Activated CD4-positive, alpha-beta T cell treated with anti-CD3 and anti-CD28 coated beads, Interleukin-2, amount 50 U/mL, for 16 hours (primary cell): Measurements from ENCODE around the gene SCAF8.
"Not testable (repeated sequence)": the region's sequence is repeated elsewhere in the genome, so short reads cannot be mapped to it uniquely, and the experiment has no call there.

Experiments used
- DNase-seq: peaks from one replicate; pipeline ENCODE4 v3.0.0-alpha.2; 2020

The SCAF8 gene

DNA sequence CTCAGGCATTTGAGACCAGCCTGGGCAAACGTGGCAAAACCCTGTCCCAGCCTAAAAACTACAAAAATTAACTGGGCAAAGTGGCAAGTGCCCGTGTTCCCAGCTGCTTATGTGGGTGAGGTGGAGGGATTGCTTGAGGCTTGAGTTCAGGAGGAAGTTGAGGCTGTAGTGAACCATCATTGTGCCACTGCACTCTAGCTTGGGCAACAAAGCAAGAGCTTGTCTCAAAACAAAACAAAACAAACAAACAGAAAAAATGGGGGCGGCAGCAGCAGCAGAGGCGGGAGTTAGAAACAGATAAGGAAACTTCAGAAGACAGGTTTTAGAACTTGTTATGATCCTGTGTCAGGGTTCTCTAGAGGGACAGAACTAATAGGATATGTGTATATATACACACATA is 49.0 kb downstream of the SCAF8 start:
- no peak for DNase-seq

DNA sequence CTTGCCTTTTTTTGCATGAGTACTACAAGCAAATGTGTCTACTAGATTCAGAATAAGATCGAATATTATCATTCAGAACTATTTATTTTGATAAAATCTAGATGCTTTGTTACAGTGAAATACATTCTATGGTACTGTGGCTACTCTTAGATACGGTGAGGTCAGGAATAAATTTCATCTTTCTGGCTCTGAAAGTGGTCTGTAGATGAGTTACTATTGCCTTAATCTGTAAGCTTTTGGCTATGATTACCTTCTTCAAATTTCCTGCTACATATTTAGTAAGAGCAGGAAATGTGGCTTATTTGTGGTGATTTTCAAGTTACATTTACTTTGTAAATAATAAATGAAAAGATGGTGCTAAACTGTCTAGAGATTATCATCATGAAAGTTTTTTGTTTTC is 50.0 kb downstream of the SCAF8 start:
- DNase-seq, result no peak

DNA sequence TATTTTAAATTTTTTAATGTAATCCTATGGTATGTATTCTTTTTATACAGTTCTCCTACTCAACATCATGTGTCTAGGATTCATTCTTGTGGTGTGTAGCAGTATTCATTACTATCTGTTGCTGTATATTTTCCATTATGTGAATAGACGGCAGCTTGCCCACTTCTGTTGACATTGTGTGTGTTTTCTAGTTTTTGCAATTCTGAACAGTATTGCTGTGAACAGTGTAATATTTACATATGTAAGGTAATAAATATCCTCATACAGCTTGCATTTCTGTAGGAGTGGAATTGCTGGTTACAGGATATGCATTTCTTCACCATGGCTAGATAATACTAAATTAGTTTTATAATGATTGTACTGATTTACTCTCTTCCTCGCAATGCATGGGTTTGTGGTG is 51.9 kb downstream of the SCAF8 start:
- DNase-seq, result no peak

DNA sequence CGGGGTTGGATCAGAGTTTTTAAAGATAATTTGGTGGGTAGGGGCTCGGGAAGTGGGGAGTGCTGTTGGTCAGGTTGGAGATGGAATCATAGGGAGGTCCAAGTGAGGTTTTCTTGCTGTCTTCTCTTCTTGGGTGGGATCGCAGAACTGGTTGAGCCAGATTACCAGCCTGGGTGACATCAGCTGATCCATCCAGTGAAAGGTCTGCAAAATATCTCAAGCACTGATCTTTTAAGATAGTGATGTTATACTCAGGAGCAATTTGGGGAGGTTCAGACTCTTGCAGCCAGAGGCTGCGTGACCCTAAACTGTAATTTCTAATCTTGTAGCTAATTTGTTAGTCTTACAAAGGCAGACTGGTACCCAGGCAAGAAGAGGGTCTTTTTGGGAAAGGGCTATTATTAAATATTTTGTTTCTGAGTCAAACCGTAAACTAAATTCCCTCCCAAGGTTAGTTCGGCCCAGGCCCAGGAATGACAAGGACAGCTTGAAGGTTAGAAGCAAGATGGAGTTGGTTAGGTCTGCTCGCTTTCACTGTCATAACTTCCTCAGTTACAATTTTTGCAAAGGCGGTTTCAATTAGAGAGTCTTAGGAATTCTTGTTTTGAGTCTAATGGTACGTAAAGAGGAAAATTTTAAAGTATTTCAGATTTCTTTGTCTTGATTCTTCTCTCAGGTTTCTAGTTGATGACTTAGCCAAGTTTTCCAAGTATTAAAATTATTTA is 53.1 kb downstream of the SCAF8 start:
- no peak for DNase-seq

DNA sequence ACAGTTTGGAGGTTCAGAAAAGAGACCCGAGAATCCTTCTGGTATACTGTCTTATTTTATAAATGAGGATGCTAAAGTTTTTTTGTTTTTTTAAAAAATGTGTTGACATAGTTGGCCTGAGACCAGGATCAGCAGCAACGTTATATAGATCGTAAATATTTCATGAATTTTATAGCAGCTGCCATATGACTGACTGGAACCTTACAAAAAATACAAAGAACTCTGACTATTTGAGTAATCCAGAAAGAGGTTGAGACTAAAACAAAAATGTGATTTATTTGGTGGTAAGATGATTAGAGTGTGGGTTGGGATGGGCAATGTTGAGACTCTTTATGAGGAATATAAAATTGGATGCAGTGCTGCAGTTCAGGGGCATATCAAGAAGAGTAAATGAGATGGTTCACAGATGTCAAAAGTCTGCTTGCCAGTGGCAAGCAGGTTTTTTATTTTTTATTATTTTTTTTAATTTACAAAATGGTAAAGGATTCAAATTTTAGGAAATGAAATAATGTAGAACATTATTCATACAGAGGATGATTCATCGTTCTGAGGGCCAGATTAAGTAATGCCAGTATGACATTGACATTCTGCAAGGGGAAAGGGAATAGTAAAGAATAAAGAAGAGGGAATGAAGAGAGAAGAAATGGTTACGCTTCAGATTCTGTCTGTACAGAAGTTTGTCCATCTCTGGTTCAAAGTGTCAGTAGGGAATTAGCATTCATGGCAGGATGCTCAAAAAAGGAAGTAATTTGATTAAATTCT is 58.5 kb downstream of the SCAF8 start:
- no peak for DNase-seq

DNA sequence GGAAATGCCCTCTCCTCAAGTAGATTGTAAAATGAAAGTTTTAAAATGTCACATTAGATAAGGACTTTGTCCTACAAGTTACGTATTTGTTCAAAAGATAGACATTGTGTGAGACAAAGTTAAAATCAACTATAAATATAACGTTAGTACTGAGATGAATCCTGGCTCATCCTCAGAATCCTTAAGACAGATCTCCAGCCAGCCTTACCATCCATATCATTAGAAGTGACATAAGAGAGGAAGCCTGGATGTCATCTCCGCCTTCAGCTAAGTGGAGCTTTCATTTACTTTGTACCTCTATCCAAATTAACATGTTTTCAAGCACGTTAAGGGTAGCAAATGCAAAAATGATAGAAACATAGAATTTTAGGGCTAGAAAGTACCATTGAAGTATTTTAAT is 59.1 kb downstream of the SCAF8 start:
- DNase-seq, result no peak

DNA sequence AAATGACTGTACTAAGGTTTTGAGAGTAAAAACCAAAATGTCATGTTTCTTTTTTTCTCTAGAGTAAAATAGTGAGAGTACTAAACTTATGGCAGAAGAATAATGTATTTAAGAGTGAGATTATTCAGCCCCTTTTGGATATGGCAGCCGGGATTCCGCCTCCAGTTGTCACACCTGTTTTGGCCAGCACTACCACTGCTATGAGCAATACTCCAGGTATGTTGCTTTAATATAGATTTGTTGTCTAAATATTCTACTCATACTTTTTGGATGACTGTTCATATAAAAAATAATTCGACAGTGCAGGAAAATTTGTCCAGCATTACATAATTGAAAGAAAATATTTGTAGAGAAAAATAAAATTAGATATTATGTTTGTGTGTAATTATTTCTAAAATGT is 59.5 kb downstream of the SCAF8 start:
- DNase-seq, result no peak

DNA sequence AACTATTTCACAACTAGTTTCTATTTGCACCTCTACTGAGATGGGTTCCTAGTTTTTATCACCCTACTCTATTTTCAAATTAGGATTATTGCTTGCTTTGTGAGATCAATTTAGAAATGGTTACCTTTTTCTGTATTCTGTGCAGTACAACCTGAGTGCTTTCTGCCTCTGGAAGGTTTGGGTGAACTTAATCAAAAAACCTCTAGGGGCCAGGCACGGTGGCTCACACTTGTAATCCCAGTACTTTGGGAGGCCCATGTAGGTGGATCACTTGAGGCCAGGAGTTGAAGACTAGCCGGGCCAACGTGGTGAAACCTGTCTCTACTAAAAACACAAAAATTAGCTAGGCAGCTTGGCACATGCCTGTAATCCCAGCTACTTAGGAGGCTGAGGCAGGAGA is 63.3 kb downstream of the SCAF8 start:
- no peak for DNase-seq

DNA sequence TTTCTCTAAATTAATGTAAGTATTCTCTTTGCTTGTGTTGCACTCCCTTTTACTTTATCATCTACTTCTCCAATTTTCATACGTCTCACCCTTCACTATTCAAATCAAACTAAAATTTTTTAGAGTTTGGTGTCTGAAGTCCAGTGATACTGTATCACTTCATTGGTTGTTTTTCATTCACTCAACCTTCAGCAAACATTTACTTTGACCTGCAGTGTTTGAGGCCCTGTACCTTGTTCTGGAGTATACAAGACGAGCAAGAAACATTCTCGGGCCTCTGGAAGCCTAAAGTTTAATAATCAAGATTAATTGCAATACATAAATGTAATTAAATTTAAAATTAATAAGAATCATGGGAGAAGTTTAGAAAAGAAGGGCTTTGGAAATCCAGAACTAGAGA is 64.6 kb downstream of the SCAF8 start:
- no peak for DNase-seq

DNA sequence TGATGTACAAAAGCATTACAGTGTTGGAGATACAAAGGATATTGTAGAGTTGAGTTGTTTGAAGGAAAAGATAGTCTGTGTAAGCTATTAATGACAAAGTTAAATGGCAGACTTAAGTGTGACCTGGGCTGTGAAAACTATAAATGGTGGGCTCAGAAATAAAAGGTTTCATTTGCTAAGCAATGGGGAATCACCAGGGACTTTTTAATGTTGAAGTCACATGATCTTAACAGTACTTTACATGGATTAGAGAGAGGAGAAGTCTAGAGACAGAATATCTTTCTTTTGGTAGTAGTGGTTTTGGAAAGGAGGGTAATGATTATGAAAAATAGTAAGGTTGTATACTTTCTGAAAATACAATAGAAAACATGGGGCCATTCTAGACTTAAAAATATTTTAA is 67.1 kb downstream of the SCAF8 start:
- DNase-seq, result no peak

DNA sequence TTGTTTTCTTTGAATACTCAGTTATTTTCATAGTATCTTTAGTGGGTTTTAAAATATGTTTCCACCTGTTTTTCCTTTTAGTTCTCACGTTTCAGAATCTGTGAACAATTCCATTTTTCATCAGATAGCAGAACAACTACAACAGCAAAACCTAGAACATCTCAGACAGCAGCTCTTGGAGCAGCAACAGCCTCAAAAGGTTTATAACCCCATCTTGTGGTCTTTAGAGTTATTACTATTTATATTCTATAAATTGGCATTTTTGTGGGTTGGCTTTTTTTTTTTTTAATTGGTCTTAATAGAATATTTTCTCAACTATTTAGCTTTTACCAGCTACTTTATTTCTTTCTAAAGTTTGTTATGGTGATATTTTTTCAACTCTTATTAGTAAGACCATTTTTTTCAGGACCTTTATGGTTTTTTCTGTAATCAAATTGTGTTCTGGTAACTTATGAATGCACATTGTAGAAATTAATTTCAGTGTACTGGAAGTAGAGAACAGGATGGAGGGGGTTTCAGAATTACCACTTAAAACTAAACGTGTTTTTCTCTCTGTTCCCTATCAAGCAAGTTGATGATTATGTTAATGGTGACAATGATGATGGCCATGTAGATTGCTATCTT is 72.2 kb downstream of the SCAF8 start:
- peak; percentile 31 for DNase-seq

DNA sequence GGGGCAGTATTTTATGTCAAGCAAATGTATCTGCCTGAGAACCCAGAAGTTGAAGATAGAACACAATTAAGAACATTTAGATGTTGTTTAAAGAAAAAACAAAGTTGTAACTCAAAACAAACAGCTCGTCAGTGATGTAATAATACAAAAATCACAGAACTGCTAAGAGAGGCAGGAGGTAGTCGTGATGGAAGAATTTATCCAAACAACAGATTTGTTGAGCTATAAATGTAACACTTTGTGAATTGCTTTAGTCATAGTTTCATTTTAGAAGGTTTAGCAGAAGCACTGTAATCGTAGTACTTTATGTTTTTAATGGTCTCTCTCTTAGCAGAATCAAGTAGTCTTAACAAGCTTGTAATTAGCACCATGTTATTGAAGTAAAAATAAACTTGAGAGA is 73.6 kb downstream of the SCAF8 start:
- DNase-seq, result no peak

DNA sequence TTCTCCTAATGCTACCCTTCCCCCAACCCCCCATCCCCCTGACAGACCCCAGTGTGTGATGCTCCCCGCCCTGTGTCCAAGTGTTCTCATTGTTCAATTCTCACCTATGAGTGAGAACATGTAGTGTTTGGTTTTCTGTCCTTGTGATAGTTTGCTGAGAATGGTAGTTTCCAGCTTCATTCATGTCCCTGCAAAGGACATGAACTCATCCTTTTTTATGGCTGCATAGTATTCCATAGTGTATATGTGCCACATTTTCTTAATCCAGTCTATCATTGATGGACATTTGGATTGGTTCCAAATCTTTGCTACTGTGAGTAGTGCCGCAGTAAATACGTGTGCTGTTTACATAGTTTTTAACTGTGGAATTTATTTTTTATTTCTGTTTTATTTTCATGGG is 78.4 kb downstream of the SCAF8 start:
- not testable (repeated sequence) for DNase-seq

DNA sequence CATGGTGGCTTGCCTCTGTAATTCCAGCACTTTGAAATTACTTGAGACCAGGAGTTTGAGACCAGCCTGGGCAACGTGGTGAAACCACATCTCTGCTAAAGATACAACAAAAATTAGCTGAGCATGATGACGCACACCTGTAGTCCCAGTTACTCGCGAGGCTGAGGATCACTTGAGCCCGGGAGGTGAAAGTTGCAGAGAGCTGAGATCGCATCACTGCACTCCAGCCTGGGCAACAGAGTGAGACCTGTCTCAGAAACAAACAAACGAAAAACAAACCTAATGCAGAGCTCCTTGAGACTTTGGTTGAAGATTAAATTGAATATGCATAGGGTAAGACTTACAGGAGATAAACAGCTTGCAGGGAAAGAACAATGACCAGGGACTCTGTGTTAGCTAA is 80.8 kb downstream of the SCAF8 start:
- no peak for DNase-seq

DNA sequence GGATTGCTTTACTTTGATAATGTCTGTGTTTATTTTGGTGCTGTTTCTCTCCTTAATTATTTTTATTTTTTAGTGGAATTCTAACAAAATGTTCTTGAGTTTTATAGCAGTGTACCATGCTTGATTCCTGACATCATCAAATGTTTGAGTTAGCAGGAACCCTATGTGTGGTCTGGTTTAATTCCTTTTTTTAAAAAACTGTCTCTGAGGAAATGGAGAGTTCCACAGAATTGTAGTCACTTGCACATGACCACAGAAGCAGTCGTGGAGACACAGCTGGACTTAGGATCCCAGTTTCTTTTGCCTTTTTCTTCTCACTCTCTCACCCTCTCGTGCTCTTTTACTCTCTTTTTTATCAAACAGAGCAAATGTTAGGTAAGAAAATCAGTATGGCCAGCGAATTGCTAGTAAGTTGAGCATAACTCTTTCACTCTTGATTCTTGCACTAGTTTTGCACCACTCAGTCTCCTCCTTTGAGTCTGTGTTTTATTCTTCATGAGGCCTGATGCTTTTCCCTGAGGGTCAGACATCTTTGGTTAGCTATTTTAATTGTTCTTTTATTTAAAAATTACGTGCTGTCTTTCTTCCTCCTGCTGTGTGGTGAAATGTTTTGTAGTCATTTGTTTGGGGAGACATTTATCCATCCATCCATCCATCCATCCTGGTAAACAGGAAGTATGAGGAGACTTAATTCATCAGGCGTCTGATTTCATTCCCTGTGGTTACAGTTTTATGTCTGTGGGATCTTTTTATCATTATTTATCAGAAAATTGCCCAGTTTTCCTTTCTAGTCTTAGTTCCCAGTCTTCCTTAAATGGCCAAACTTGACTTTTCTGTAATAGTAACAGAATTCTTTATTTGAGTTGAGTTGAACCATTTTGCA is 83.0 kb downstream of the SCAF8 start:
- no peak for DNase-seq

DNA sequence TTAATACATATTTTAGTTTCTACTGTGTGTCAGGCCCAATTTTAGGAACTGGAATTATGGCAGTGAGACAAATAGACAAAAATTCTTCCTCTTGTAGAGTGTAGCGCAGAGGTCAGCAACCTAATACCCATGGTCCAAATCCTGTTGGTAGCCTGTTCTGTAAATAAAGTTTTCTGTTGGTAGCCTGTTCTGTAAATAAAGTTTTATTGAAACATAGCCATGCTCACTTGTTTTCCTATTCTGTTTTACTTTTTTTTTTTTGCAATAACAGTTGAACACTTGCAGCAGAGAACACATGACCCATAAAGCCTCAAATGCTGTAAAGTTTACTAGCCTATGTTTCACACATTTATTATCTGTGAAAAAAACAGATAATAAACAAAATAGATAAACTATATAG is 87.9 kb downstream of the SCAF8 start:
- DNase-seq, result no peak

DNA sequence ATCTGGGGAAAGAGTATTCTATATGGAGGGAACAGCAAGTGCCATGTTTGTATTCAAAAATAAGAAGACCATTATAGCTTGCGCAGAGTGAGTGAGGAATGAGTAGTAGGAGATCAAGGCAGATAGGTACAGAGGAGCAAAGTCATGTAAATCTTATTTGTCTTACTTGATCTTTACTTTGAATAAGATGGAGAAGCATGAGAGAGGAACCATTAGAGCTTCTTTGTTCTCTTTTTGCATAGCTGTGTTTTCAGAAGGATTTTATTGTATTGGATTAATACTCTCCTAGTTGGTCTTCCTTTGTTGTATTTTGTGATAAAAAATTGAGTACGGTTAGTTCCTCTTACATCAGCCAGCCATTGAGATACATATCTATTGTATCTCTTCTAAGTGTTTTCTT is 88.4 kb downstream of the SCAF8 start:
- DNase-seq, result no peak

DNA sequence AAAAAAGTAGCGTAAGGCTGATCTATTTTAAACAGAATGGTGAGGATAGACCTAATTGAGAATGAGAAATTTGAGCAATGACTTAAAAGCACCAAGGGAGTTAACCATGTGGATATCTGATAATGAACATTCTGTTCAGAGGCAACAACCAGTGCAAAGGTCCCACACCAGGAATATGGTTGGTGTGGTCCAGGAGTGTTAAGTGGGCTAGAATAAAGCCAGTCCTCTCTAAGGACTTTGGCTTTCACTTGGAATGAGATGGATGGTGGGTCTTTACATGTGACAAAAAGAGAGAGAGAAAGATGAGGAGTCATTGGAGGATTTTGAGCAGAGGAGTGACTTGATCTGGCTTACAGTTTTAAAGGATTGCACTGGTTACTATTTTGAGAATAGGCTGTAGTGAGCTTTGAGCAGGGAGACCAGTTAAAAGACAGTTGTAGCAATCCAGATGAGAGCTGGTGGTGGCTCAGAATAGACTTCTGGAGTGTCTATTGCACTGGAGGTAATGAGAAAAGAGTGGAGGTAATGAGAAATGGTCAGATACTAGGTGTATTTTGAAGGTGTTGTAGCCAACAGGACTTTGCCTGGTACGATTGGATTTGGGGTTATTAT is 89.8 kb downstream of the SCAF8 start:
- no peak for DNase-seq

DNA sequence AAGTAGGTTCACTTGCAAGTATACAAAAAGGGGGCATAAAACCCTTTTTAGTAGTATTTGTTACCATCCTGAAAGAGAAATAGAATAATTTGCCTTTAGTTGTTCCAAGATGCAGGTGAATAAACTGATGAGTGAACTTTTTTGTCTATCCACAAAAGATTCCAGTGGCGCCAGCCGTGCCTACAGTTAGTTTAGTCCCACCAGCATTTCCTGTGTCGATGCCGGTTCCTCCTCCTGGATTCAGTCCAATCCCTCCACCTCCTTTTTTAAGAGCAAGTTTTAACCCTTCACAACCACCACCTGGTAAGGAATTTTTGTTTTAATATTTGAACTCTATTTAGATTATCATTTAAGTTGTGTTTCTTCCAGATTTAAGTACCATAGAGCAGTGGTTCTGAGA is 90.9 kb downstream of the SCAF8 start:
- no peak for DNase-seq

DNA sequence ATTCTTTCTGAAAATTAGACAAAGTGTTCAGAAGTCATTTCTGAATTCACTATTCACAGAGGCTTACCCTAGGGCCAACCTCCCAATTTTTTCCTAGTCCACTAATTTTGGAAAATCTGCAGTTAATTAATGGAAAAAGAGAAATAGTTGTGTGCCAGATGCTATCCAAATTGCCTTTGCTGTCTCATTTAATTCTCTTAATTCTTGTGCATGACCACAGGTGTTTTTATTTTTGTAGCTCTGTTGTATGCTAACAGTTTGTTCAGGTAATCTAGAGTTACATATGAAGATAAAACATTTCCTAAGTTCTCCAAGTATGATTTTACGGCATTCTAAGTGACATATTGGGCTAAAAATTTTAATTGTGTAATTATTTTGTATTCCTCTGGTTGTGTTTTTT is 96.8 kb downstream of the SCAF8 start:
- DNase-seq, result no peak

DNA sequence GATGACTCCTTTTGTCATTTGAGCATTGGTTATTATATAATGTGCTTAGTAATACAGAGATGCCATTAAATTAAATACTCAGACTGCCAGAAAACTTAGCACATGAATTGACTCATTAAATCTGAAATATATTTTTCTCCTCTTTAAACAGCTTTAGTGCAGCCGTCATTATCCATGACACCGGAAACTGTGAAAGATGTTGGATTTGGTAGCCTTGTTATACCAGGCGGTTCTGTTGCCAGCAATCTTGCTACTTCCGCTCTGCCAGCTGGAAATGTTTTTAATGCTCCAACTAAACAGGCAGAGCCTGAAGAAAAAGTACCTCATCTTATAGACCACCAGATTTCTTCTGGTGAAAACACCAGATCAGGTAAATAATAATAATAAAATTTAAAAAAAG is 97.6 kb downstream of the SCAF8 start:
- DNase-seq, result no peak

DNA sequence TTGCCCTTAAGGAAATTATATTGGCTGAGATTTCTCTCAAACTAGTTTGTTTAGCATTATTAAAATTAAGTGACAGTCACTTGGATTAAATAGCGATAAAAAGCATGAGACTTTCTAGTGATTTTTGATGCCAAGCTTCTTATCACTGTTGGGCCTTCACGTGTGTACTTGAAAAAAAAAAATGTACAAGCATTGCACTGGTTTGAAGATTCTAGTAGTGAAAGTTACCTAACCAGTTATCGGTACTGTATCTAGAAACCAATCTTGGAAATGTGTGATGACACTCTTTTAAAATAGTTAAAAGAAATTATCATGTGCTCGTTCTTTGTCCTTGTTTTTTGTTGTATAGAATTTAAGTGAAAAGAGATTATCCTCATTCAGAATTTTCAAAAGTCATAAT is 102.1 kb downstream of the SCAF8 start:
- DNase-seq, result no peak

DNA sequence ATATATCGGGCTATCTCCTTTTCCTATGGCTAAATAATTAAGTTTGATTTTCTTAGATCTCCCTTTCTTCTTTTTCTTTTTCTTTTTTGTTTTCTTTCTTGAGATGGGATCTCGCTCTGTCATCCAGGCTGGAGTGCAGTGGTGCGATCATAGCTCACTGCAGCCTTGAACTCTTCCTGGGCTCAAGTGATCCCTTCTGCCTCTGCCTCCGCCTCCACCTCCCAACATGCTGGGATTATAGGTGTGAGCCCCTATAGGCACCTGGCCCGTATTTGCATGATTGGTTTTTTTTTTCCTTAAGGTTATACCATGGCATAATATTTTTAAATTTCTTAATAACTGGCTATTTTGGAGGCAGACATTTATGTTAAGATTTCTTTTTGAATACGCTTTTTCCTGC is 106.3 kb downstream of the SCAF8 start:
- no peak for DNase-seq
